GM08714 (cell line): Measurements from ENCODE around the gene FGF14.

ENCODE experiments used
- H3K4me3 ChIP-seq: fragments of 200-500 bp; sonication (Bioruptor generic); 2 replicates; pipeline ENCODE4 v1.5.1; 2014; ENCODE audit warnings: mild to moderate bottlenecking, low read length, inconsistent platforms
- ZNF274 ChIP-seq: IDR thresholded peaks from 2 replicates; pipeline ENCODE4 v1.6.1; 2012; ENCODE audit warnings: mild to moderate bottlenecking, low read depth, low read length

FGF14 gene

GRCh38 chr13:102003848-102004570 is 397.8 kb downstream of the FGF14 start:
- no peak overlapping the region for H3K4me3 ChIP-seq
- no peak for TF ChIP-seq ZNF274

DNA sequence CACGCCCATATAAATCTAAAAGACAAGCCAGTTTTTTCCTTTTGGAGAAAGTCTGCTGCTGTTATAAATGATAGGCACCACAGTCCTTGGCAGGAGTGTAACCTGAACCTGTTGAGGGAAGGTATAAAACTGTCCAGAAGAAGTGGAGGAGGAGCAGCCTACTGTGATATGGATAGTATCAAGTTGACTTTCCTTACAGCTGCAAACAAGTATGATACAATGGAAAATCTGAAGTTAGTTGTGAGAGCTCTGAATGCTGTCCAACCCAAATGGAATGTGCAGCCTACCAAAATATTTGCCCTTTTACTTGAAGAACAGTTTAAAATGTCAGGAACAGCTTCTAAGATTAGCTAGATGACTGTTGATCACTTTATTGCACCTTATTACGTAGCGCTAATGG is 399.6 kb downstream of the FGF14 start:
- no peak for TF ChIP-seq ZNF274
- no peak overlapping the region for H3K4me3 ChIP-seq

DNA sequence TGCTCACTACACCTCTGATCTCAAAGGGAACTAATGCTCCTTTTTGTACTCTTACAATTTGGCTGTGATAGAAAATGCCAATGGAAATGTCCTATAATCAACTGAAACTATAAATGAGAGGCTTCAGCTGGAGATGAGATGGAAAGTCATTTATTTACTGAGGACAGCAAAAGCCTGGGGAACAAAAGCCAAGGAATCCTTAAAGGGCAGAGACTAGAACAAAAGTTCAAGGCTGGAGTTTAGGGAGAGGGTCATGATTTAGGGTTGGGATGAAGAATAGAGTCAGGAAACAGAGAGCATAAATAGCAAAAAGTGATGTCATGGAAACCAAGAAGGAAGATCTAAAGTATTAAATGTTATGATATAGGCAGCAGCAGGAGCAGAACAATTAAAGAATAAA is 401.1 kb downstream of the FGF14 start:
- H3K4me3 ChIP-seq: no peak overlapping the region
- no peak for TF ChIP-seq ZNF274

- TF ChIP-seq ZNF274: no peak
- no peak overlapping the region for H3K4me3 ChIP-seq
Observed at GRCh38 chr13:101998129-101998528, 403.7 kb downstream of the FGF14 start.

DNA sequence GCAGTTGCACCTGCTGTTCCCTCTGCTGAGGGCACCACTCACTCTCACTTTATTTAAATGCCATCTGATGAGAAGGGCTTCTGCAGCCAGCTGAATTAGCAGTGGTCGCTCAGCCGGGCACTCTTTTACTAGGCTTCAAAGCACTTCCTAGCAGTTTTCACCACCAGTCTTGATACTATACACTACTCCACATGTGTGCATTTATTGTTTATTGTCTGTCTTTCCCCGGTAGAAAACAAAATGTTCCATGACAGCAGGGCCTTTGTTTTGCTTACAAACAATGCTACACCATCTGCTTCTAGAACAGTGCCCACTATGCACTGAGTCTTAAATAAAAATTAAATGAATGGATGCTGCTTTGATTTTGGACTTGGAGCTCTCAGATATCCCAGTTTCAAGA is 404.9 kb downstream of the FGF14 start:
- no peak overlapping the region for H3K4me3 ChIP-seq
- TF ChIP-seq ZNF274: no peak

- H3K4me3 ChIP-seq: no peak overlapping the region
- no peak for TF ChIP-seq ZNF274
Observed at GRCh38 chr13:101989798-101990350, 412.0 kb downstream of the FGF14 start.

GRCh38 chr13:101988140-101988539 is 413.7 kb downstream of the FGF14 start:
- no peak overlapping the region for H3K4me3 ChIP-seq
- TF ChIP-seq ZNF274: no peak

GRCh38 chr13:101986316-101986715 is 415.5 kb downstream of the FGF14 start:
- no peak for TF ChIP-seq ZNF274
- no peak overlapping the region for H3K4me3 ChIP-seq

DNA sequence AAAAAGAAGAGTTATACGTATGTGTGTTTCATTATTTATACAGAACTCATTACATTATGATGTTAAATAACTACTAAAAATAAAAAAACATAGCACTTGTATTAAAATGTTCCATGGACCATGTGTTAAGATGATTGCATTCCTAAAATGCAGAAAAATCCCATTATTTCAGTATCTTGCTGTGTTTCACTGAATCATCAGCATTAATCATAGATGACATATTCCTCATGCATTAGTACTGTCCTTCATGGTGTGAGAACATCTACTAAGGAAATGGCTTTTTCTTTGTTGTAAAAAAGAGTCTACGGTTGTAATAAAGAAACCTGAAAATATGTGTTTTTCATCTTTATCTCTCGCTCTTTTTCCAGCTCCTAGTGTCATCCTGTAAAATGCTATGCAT is 416.5 kb downstream of the FGF14 start:
- TF ChIP-seq ZNF274: no peak

DNA sequence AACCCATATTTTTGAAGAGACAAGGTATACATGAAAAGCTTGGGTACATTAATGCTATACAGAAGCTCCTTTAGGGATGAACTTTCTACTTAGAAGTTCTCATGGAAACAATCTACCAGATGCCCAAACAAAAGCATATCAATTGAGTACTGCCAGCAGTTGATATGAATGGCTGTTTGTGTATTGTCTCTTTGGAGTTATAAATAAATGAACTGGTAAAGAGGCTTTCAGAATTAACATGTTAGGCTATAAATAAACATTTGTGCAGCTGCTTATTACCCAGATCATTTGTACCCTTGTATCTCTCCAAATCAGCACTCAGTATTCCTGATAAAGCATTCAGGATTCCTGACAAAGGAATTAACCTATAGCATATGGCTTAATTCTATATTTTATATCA is 418.9 kb downstream of the FGF14 start:
- TF ChIP-seq ZNF274: no peak

More for the DNA sequence above, 416.5 kb downstream of the FGF14 start:
- H3K4me3 ChIP-seq: no peak overlapping the region

GRCh38 chr13:101979825-101980224 is 422.0 kb downstream of the FGF14 start:
- H3K4me3 ChIP-seq: no peak overlapping the region
- no peak for TF ChIP-seq ZNF274

More for the DNA sequence above, 418.9 kb downstream of the FGF14 start:
- H3K4me3 ChIP-seq: no peak overlapping the region

DNA sequence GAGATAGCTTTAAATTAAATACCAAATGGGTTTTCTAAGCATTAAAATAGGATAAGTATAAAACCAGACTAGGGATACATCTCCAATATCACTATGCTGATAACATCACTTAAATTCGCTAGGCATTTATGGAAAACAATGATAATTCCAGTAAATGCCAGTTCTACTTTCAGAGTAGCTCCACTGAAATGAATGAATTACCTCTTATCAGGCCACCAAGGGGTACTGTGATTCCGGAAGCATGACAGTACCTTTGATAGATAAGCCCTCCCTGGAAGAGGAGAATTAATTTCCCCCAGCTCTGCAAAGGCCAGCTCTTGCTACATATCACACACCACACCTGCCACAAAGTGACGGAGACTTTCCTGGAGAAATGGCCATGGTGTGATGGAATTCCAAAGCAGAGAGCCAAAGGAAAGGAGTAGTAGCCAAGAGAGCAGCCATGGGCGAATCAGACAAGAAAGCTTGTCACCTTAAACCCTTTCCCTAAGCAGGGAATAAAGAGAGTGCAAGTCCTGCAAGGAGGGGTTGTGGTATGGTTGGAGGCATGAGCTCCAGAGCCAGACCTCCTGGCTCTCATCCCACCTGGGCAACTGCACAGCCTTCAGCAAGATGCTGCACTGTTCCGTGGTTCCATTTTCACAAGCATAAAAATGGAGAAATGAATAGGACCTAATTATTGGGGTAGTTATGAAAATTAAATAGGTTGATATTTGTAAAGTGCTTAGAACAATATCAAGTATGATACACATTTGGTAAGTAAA is 423.1 kb downstream of the FGF14 start:
- no peak for TF ChIP-seq ZNF274
- no peak overlapping the region for H3K4me3 ChIP-seq

GRCh38 chr13:101977475-101977874 is 424.4 kb downstream of the FGF14 start:
- TF ChIP-seq ZNF274: no peak
- H3K4me3 ChIP-seq: no peak overlapping the region

DNA sequence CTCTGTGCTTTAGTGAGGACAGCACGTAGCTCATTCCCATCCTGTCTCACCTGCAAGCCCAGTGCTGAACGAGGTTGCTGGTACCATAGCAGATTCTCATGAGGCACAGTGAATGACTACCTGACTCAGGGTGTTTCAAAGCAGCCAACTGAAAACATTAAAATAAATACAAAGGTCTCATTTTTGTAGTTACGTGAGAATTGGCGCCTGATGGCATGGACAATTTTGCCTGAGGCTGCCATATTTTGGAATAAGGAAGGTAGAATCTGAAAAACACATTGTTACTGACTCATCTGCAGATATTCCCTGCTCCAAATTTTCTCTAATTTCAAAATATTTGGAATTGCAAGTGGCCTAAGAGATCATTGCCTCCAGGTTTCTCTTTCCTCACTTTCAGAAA is 429.7 kb downstream of the FGF14 start:
- TF ChIP-seq ZNF274: no peak
- H3K4me3 ChIP-seq: no peak overlapping the region

DNA sequence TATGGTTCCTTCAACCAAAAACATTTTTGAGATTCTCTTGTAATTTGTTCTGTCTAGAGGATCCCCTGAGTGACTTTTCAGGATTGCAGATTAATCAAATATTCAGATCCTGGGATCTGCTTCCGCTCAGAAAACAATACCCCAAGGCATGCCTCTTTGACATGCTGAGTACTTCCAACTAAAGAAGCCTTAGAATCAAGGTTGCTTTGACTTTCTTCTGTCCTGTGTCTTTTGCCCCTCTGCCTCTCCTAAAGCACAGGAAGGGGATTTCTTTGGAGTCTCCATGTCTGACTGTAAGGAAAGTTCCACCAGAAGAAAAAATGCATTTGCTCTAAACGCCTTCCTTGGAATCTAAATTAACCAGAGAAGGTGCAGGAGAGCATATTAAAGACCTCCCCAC is 431.5 kb downstream of the FGF14 start:
- TF ChIP-seq ZNF274: no peak
- no peak overlapping the region for H3K4me3 ChIP-seq
